Activated CD4-positive, alpha-beta T cell treated with anti-CD3 and anti-CD28 coated beads for 1 hour (primary cell): ENCODE measurements around the gene CAPS.
A peak's percentile ranks its signal among the peaks of the same experiment; 100 is the strongest.

Experiments
- DNase-seq: peaks from one replicate; pipeline ENCODE4 v3.0.0-alpha.2; 2020

The CAPS gene

GRCh38 chr19:5935473-5936291 is 21.6 kb downstream of the CAPS start:
- DNase-seq = no peak

GRCh38 chr19:5936292-5936592 is 22.2 kb downstream of the CAPS start:
- no peak for DNase-seq

- no peak for DNase-seq
Observed at GRCh38 chr19:5937550-5937949, 23.5 kb downstream of the CAPS start.

GRCh38 chr19:5940260-5941208 is 26.5 kb downstream of the CAPS start:
- no peak for DNase-seq

GRCh38 chr19:5941673-5942072 is 27.6 kb downstream of the CAPS start:
- DNase-seq = no peak

GRCh38 chr19:5943045-5943444 is 29.0 kb downstream of the CAPS start:
- DNase-seq = no peak

- no peak for DNase-seq
Observed at GRCh38 chr19:5943623-5944022, 29.6 kb downstream of the CAPS start.

GRCh38 chr19:5947435-5947834 is 33.4 kb downstream of the CAPS start:
- DNase-seq = no peak

- no peak for DNase-seq
Observed at GRCh38 chr19:5948752-5949564, 34.9 kb downstream of the CAPS start.

- peak; percentile 19 for DNase-seq
Observed at GRCh38 chr19:5949792-5950305, 35.8 kb downstream of the CAPS start.

GRCh38 chr19:5950741-5951140 is 36.7 kb downstream of the CAPS start:
- DNase-seq = no peak

- no peak for DNase-seq
Observed at GRCh38 chr19:5951338-5951861, 37.3 kb downstream of the CAPS start.

GRCh38 chr19:5952193-5953029 is 38.4 kb downstream of the CAPS start:
- DNase-seq = no peak

- no peak for DNase-seq
Observed at GRCh38 chr19:5953030-5953589, 39.1 kb downstream of the CAPS start.

- DNase-seq = no peak
Observed at GRCh38 chr19:5953680-5954213, 39.7 kb downstream of the CAPS start.

- DNase-seq = no peak
Observed at GRCh38 chr19:5954293-5954692, 40.2 kb downstream of the CAPS start.

GRCh38 chr19:5955636-5955935 is 41.5 kb downstream of the CAPS start:
- no peak for DNase-seq

- no peak for DNase-seq
Observed at GRCh38 chr19:5956323-5956722, 42.3 kb downstream of the CAPS start.

GRCh38 chr19:5956728-5957127 is 42.7 kb downstream of the CAPS start:
- no peak for DNase-seq

GRCh38 chr19:5957170-5957569 is 43.1 kb downstream of the CAPS start:
- no peak for DNase-seq
